Muscle of leg (tissue), 11 donors: ENCODE data around the gene ATP8B4. TPM values are rescaled to one million over a fixed set of nuclear protein-coding genes. Genes with fewer than 3 reads are reported as not detected.

Source experiments
- DNase-seq: peaks from one replicate; pipeline ENCODE4 v3.0.0; 2013
- H3K27ac ChIP-seq: one replicate; pipeline ENCODE4 v1.5.1; 2013; ENCODE audit warnings: mild to moderate bottlenecking, low read length, control low read depth
- H3K27me3 ChIP-seq: one replicate; pipeline ENCODE4 v1.6.1; 2013; ENCODE audit warnings: low read length; ENCODE audit not compliant: control insufficient read depth, insufficient read depth
- H3K36me3 ChIP-seq: one replicate; pipeline ENCODE4 v1.6.1; 2013; ENCODE audit warnings: low read length; ENCODE audit not compliant: control insufficient read depth, insufficient read depth
- H3K4me1 ChIP-seq: one replicate; pipeline ENCODE4 v1.6.1; 2013; ENCODE audit warnings: low read length; ENCODE audit not compliant: control insufficient read depth, insufficient read depth
- H3K4me3 ChIP-seq: one replicate; pipeline ENCODE4 v1.5.1; 2013; ENCODE audit warnings: low read length, control low read depth
- H3K9me3 ChIP-seq: replicated peaks from 2 replicates; pipeline ENCODE4 v1.6.1; 2013; ENCODE audit warnings: low read depth, low read length; ENCODE audit not compliant: control insufficient read depth
- WGBS: methylation state at CpG from one replicate; pipeline ENCODE4 v1.1.5; 2013; ENCODE audit warnings: missing lambda C conversion rate; ENCODE audit not compliant: insufficient coverage; 5-methylcytosine and 5-hydroxymethylcytosine counted together
- polyA plus RNA-seq, 8 donors: library from polyadenylated mRNA; unstranded; fragments of 120-200 nt; gene quantifications; one replicate each; pipeline versions ENCODE4 v1.2.1 to v1.2.3, GENCODE V29; 2013; ENCODE audit warnings: inconsistent platforms in 1 of 8, low replicate concordance in 1 of 8; ENCODE audit not compliant: insufficient read length in 8 of 8, insufficient read depth in 1 of 8
- total RNA-seq: library from RNA; stranded (reverse); fragments of 120-200 nt; gene quantifications from one replicate; pipeline ENCODE4 v1.2.4, GENCODE V29; 2013

ATP8B4 gene
- total and polyA plus RNA-seq, 9 donors = 2.6 to 5.2 (median 3.6) TPM

DNA sequence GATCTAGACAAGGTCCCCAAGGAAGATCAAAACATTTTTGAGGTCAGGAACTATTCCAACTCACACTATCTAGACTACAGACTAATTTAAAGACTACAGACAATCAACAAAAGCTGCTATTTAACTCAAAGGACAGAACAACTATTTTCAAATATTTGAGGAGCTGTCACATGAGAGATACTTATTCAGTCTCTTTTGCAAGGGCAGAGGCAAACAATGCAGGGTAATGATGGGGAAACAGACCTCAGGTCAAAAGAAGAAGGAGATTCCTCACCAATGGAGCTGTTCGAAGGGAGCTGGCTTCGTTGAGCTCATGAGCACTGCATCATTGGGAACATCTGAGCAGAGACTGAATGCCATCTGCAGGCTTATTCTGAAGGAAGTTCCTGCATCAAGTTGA, 266.3 kb downstream of the ATP8B4 start:
- Histone ChIP-seq H3K36me3 (no peaks in the 10 kb centered on the region), H3K27ac (no peak overlapping the region), H3K4me1 (peaks cover 3% of the 10 kb centered on the region), H3K9me3 (no peaks in the 10 kb centered on the region), H3K27me3 (no peaks in the 10 kb centered on the region), H3K4me3 (no peak overlapping the region)
- DNase-seq = no peak
- WGBS = 89% methylated on average over 2 of the region's 2 CpGs

DNA sequence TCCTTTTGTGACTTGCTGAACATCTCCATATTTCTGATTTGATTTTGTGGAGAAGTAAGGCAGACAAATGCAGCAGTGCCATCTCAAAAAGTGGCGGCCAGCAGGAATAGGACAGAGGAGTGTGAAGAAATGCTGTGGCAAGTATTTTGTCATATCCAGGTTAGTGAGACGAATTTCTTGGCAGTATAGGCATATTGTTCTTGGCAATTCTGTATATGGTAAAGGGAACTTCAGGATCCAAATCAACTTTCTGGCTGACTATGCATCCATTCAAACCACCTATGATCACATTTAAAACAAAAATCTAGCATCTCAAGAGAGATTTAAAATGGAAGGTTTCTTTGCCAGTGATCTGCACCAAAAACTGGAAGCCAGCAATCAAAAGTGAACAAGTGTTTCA, 270.2 kb downstream of the ATP8B4 start:
- no peak overlapping the region for H3K4me3 ChIP-seq
- WGBS = 80% methylated on average over 1 of the region's 2 CpGs
- no peaks in the 10 kb centered on the region for H3K4me1 ChIP-seq
- H3K9me3 ChIP-seq = no peaks in the 10 kb centered on the region
- H3K36me3 ChIP-seq = no peaks in the 10 kb centered on the region
- H3K27ac ChIP-seq = no peak overlapping the region
- H3K27me3 ChIP-seq = no peaks in the 10 kb centered on the region
- no peak for DNase-seq

DNA sequence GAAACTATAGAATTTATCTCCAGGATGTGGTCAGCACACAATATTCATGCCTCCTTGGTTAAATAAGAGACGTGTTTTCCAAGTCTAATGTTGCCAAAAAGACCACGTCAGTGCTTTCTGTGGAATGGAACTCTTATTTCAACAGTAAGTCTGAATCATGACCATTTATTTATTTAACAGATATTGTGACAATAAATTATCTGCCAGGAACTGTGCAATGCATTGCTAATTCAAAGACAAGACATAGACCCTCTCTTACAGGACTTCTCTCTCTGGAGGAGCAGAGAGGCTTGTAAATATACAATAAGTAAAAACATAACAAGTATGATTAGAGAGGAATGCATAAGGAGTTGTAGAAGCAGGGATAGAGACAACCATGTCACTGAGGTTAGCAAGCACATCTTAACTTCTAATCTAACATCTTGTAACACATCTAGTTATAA, 270.7 kb downstream of the ATP8B4 start:
- Histone ChIP-seq H3K4me3 (no peak overlapping the region), H3K36me3 (no peaks in the 10 kb centered on the region), H3K9me3 (no peaks in the 10 kb centered on the region), H3K27me3 (no peaks in the 10 kb centered on the region), H3K4me1 (no peaks in the 10 kb centered on the region), H3K27ac (no peak overlapping the region)
- DNase-seq = no peak
- WGBS = no CpG with 5 or more reads among the region's 2 CpGs

GRCh38 chr15:49847423-49848281, 271.4 kb downstream of the ATP8B4 start:
- H3K27ac ChIP-seq = no peak overlapping the region
- WGBS = no CpG with 5 or more reads among the region's 5 CpGs
- peak; percentile 58 for DNase-seq

DNA sequence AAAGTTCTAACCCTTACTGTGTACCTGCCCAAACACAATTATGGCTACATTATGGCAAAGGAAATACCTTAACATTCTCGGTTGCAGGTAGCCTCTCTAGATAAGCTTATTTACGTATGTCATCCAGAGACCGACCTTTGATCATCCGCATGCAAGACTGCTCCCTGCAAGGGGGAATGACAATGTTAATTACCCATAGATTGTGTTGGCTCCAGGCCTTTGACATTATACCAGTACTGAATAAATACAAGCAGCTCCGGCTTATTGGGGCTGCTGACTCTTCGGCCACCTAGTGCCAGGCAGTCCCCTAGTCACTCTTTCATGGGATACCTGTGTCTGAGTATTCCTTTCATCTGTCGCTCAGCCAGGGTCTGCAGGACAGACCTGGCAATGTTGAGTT, 274.6 kb downstream of the ATP8B4 start:
- 94% methylated on average over 2 of the region's 7 CpGs for WGBS
- H3K4me3 ChIP-seq = no peak overlapping the region
- no peaks in the 10 kb centered on the region for H3K4me1 ChIP-seq
- DNase-seq = no peak
- H3K27me3 ChIP-seq = no peaks in the 10 kb centered on the region
- no peaks in the 10 kb centered on the region for H3K36me3 ChIP-seq
- no peak overlapping the region for H3K27ac ChIP-seq
- H3K9me3 ChIP-seq = peaks cover 6% of the 10 kb centered on the region

More at GRCh38 chr15:49847423-49848281, 271.4 kb downstream of the ATP8B4 start:
- H3K4me3 ChIP-seq = no peak overlapping the region
- H3K36me3 ChIP-seq = no peaks in the 10 kb centered on the region
- H3K9me3 ChIP-seq = no peaks in the 10 kb centered on the region
- no peaks in the 10 kb centered on the region for H3K4me1 ChIP-seq
- H3K27me3 ChIP-seq = no peaks in the 10 kb centered on the region

DNA sequence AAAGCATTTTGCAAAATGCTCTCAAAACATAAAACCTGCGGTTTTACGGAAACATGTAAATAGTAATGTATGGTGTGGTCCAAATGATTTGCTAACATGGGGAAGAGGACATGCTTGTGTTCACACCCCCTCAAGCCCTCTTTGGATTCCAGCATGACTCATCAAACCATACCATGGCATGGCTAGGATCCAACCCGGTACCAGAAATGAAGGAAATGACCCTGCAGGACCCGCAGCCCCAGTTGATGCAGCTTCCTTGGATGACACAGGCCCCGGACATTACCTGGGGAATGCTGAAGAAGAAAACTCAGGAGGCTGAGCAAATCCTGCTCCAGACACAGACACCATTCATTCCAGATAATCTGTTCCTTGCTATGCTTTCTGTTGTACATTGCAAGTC, 275.3 kb downstream of the ATP8B4 start:
- 86% methylated on average over 3 of the region's 5 CpGs for WGBS
- peaks cover 6% of the 10 kb centered on the region for H3K9me3 ChIP-seq
- H3K36me3 ChIP-seq = no peaks in the 10 kb centered on the region
- H3K27me3 ChIP-seq = no peaks in the 10 kb centered on the region
- H3K27ac ChIP-seq = no peak overlapping the region
- no peak for DNase-seq
- H3K4me1 ChIP-seq = no peaks in the 10 kb centered on the region
- no peak overlapping the region for H3K4me3 ChIP-seq

DNA sequence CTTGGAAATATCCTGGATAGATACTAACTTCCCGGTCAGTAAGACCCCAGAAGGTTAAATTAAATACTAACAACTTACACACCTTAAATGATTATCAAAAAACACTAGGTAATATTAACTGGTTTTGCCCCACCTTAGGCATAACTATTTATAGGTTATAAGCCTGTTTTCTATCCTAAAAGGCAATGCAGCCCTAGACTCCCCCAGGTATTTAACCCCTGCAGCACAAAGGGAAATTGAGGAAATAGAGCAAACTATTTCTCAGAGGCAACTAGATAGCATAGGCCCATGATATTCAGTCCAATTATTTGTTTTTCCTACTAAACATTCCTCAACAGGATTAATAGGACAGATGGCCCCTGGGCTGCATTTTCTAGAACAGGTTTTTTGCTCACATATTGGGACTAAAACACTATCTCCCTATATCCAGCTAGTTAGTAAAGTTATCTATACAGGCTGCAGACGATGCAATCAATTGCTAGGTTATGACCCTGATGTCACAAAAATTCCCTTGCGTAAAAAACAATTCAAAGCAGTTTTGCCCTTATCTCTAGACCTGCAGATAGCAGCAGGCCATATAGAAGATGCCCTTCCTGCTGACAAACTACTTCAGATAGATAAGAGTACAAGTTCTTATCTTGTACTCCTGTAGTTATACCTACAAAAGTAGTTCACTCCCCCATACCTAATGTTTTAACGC, 276.9 kb downstream of the ATP8B4 start:
- H3K36me3 ChIP-seq = no peaks in the 10 kb centered on the region
- H3K27ac ChIP-seq = no peak overlapping the region
- H3K4me3 ChIP-seq = no peak overlapping the region
- H3K4me1 ChIP-seq = no peaks in the 10 kb centered on the region
- no peak for DNase-seq
- peaks cover 6% of the 10 kb centered on the region for H3K9me3 ChIP-seq
- no peaks in the 10 kb centered on the region for H3K27me3 ChIP-seq
- WGBS = 100% methylated on average over 2 of the region's 4 CpGs

DNA sequence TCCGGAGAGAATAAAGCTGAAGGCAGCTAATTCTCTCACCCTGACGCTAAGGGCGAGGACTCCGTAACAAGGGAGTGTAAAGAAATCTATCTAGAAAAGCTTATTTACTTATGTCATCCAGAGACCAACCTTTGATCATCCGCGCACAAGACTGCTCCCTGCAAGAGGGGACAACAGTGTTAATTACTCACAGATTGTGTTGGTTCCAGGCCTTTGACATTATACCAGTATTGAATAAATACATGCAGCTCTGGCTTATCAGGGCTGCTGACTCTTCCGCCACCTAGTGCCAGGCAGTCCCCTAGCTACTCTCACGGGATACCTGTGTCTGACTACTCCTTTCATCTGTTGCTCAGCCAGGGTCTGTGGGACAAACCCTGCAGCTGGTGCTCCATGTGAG, 286.5 kb downstream of the ATP8B4 start:
- H3K4me3 ChIP-seq = no peak overlapping the region
- DNase-seq = no peak
- H3K4me1 ChIP-seq = peaks cover 4% of the 10 kb centered on the region
- H3K36me3 ChIP-seq = no peaks in the 10 kb centered on the region
- H3K27ac ChIP-seq = no peak overlapping the region
- H3K27me3 ChIP-seq = no peaks in the 10 kb centered on the region
- no peaks in the 10 kb centered on the region for H3K9me3 ChIP-seq
- WGBS = 75% methylated on average over 4 of the region's 8 CpGs

GRCh38 chr15:49831206-49831965, 287.6 kb downstream of the ATP8B4 start:
- no peaks in the 10 kb centered on the region for H3K27me3 ChIP-seq
- H3K4me1 ChIP-seq = peaks cover 4% of the 10 kb centered on the region
- WGBS = 0% methylated on average over 1 of the region's 5 CpGs
- H3K36me3 ChIP-seq = no peaks in the 10 kb centered on the region
- DNase-seq = peak; percentile 48
- H3K4me3 ChIP-seq = no peak overlapping the region
- no peaks in the 10 kb centered on the region for H3K9me3 ChIP-seq
- H3K27ac ChIP-seq = no peak overlapping the region

GRCh38 chr15:49830391-49830790, 288.6 kb downstream of the ATP8B4 start:
- peaks cover 4% of the 10 kb centered on the region for H3K4me1 ChIP-seq
- no CpG with 5 or more reads among the region's 3 CpGs for WGBS
- H3K9me3 ChIP-seq = no peaks in the 10 kb centered on the region
- DNase-seq = peak; percentile 22
- H3K36me3 ChIP-seq = no peaks in the 10 kb centered on the region
- H3K4me3 ChIP-seq = no peak overlapping the region
- no peak overlapping the region for H3K27ac ChIP-seq
- no peaks in the 10 kb centered on the region for H3K27me3 ChIP-seq
